ENCODE data around the gene FOXQ1.

FOXQ1 gene

GRCh38 chr6:1271071-1271763 is 40.7 kb upstream of the FOXQ1 start:
- CTCF ChIA-PET: no interaction called here
- no peak for TF ChIP-seq ZNF785 (tag by site-specific recombination; IDR thresholded peaks at IDR 0.05)
- TF ChIP-seq SP2 (tag by site-specific recombination; IDR thresholded peaks at IDR 0.05): no peak
- POLR2A ChIA-PET: no interaction called here
- H3K4me3 ChIP-seq (ENCODE audit: low read depth, low read length): no peak overlapping the region
- H3K27ac ChIP-seq (ENCODE audit: extremely low read depth, low read depth, low read length): no peak overlapping the region
- H3K4me1 ChIP-seq (ENCODE audit: control insufficient read depth, insufficient read depth, low read length): peaks cover 6% of the 10 kb centered on the region; the same call in 1 of the 2 replicates
- no peaks in the 10 kb centered on the region for H3K36me3 ChIP-seq (ENCODE audit: control insufficient read depth in 2 of 2, insufficient read depth in 1 of 2, low read length in 2 of 2)
- peaks cover 5% of the 10 kb centered on the region; the same call in 1 of the 2 replicates for H3K9me3 ChIP-seq (ENCODE audit: control insufficient read depth, insufficient read depth, low read depth, low read length)

- Histone ChIP-seq H3K4me1 (ENCODE audit: control insufficient read depth, insufficient read depth, low read length) (no peaks in the 10 kb centered on the region; the same call in 1 of the 2 replicates), H3K9me3 (ENCODE audit: control insufficient read depth, insufficient read depth, low read depth, low read length) (peaks cover under 1% of the 10 kb centered on the region; the same call in 1 of the 2 replicates), H3K27ac (ENCODE audit: extremely low read depth, low read depth, low read length) (no peak overlapping the region), H3K4me3 (ENCODE audit: low read depth, low read length) (no peak overlapping the region), H3K36me3 (ENCODE audit: control insufficient read depth in 2 of 2, insufficient read depth in 1 of 2, low read length in 2 of 2) (no peaks in the 10 kb centered on the region)
- TF ChIP-seq, protein P1, sequence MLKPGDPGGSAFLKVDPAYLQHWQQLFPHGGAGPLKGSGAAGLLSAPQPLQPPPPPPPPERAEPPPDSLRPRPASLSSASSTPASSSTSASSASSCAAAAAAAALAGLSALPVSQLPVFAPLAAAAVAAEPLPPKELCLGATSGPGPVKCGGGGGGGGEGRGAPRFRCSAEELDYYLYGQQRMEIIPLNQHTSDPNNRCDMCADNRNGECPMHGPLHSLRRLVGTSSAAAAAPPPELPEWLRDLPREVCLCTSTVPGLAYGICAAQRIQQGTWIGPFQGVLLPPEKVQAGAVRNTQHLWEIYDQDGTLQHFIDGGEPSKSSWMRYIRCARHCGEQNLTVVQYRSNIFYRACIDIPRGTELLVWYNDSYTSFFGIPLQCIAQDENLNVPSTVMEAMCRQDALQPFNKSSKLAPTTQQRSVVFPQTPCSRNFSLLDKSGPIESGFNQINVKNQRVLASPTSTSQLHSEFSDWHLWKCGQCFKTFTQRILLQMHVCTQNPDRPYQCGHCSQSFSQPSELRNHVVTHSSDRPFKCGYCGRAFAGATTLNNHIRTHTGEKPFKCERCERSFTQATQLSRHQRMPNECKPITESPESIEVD (tag by site-specific recombination; IDR thresholded peaks at IDR 0.05): 0 out of 2 replicates have a peak, but pooled peaks have one; percentile 10
- TF ChIP-seq ZNF311 (tag by site-specific recombination; IDR thresholded peaks at IDR 0.05; ENCODE audit: borderline replicate concordance): no peak
- POLR2A ChIA-PET: no interaction called here
- CTCF ChIA-PET: interaction anchor here (0.8 to 1.7 kb wide), 2 partner anchors 8 to 34 kb away, joined by 3 read pairs; partner anchors contain the start of gene FOXQ1
Observed at GRCh38 chr6:1278061-1278720, 33.7 kb upstream of the FOXQ1 start.

DNA sequence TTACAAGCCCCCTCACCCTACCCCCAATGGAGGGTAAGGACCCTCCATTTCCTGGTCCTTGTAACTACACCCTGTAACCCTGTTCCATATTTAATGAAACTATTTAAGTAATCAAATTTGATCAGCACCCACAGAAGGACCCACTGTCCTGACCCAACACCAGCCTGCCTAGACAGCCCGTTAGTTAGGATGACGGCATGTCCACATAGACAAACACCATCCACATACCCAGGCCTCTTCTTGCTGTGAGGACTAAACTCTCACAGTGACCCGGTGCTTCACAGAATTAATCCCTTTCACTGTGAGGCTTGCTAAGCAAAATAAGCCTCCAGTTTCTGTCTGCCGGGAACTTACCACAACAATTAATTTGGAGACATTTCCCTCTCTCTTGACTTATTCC is 32.8 kb upstream of the FOXQ1 start:
- TF ChIP-seq ZNF266 (tag by site-specific recombination; IDR thresholded peaks at IDR 0.05; ENCODE audit: low read depth): no peak
- TF ChIP-seq ZNF19 (tag by site-specific recombination; IDR thresholded peaks at IDR 0.05; ENCODE audit: low read depth): no peak
- no peak for TF ChIP-seq FEZF1 (tag by site-specific recombination; IDR thresholded peaks at IDR 0.05)
- no peak for TF ChIP-seq ZNF521 (tag by site-specific recombination; IDR thresholded peaks at IDR 0.05)
- no peak for TF ChIP-seq PRDM1 (tag by site-specific recombination; IDR thresholded peaks at IDR 0.05)
- Histone ChIP-seq H3K4me3 (ENCODE audit: low read depth, low read length) (no peak overlapping the region), H3K36me3 (ENCODE audit: control insufficient read depth in 2 of 2, insufficient read depth in 1 of 2, low read length in 2 of 2) (no peaks in the 10 kb centered on the region), H3K4me1 (ENCODE audit: control insufficient read depth, insufficient read depth, low read length) (no peaks in the 10 kb centered on the region; the same call in 1 of the 2 replicates), H3K9me3 (ENCODE audit: control insufficient read depth, insufficient read depth, low read depth, low read length) (no peaks in the 10 kb centered on the region), H3K27ac (ENCODE audit: extremely low read depth, low read depth, low read length) (no peak overlapping the region)
- ChIA-PET CTCF (interaction anchor here (0.8 to 1.7 kb wide), 3 partner anchors 9 to 158 kb away, joined by 3 read pairs; partner anchors contain the start of gene FOXQ1), POLR2A (no interaction called here)

GRCh38 chr6:1280666-1281300 is 31.1 kb upstream of the FOXQ1 start:
- no peaks in the 10 kb centered on the region for H3K36me3 ChIP-seq (ENCODE audit: control insufficient read depth in 2 of 2, insufficient read depth in 1 of 2, low read length in 2 of 2)
- H3K27ac ChIP-seq (ENCODE audit: extremely low read depth, low read depth, low read length): no peak overlapping the region
- no peaks in the 10 kb centered on the region; the same call in 1 of the 2 replicates for H3K4me1 ChIP-seq (ENCODE audit: control insufficient read depth, insufficient read depth, low read length)
- ChIA-PET POLR2A (interaction anchor here (1.4 kb wide), 1 partner anchor 11 kb away, joined by 3 read pairs; no protein-coding TSS in a partner anchor), CTCF (interaction anchor here (1.2 kb wide), 1 partner anchor 144 kb away, joined by 3 read pairs; no protein-coding TSS in a partner anchor)
- no peaks in the 10 kb centered on the region for H3K9me3 ChIP-seq (ENCODE audit: control insufficient read depth, insufficient read depth, low read depth, low read length)
- no peak overlapping the region for H3K4me3 ChIP-seq (ENCODE audit: low read depth, low read length)
- TF ChIP-seq ZNF629 (tag by site-specific recombination; IDR thresholded peaks at IDR 0.05) (no peak), ZSCAN30 (tag by site-specific recombination; IDR thresholded peaks at IDR 0.05) (no peak), ZNF214 (tag by site-specific recombination; IDR thresholded peaks at IDR 0.05; ENCODE audit: borderline replicate concordance) (no peak), PRDM1 (tag by site-specific recombination; IDR thresholded peaks at IDR 0.05) (no peak), ZNF324 (tag by site-specific recombination; IDR thresholded peaks at IDR 0.05) (no peak), ZXDB (tag by site-specific recombination; IDR thresholded peaks at IDR 0.05) (no peak), ZNF211 (tag by site-specific recombination; IDR thresholded peaks at IDR 0.05; ENCODE audit: low read depth) (no peak), ZNF335 (tag by site-specific recombination; conservative IDR thresholded peaks at IDR 0.05) (no peak), ZEB2 (tag by site-specific recombination; IDR thresholded peaks at IDR 0.05) (no peak), ZNF707 (tag by site-specific recombination; IDR thresholded peaks at IDR 0.05) (no peak), ZNF776 (tag by site-specific recombination; IDR thresholded peaks at IDR 0.05; ENCODE audit: borderline replicate concordance) (no peak), CTCF (tag by site-specific recombination; IDR thresholded peaks at IDR 0.05) (no peak), OVOL3 (tag by site-specific recombination; IDR thresholded peaks at IDR 0.05) (no peak)
- TF ChIP-seq, protein P2, sequence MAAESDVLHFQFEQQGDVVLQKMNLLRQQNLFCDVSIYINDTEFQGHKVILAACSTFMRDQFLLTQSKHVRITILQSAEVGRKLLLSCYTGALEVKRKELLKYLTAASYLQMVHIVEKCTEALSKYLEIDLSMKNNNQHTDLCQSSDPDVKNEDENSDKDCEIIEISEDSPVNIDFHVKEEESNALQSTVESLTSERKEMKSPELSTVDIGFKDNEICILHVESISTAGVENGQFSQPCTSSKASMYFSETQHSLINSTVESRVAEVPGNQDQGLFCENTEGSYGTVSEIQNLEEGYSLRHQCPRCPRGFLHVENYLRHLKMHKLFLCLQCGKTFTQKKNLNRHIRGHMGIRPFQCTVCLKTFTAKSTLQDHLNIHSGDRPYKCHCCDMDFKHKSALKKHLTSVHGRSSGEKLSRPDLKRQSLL (tag by site-specific recombination; IDR thresholded peaks at IDR 0.05): no peak
